Stimulated activated CD8-positive, alpha-beta memory T cell treated with anti-CD3 and anti-CD28 coated beads, Interleukin-7, amount 100 ng/mL, for 4 hours (primary cell): ENCODE measurements around the gene RETREG3.

Source experiments
- DNase-seq, 2 donors: peaks; one replicate each; pipeline ENCODE4 v3.0.0-alpha.2; 2020; ENCODE audit warnings: low read depth in 2 of 2

RETREG3 gene

GRCh38 chr17:42531455-42532354 is 77.5 kb downstream of the RETREG3 start:
- peak in 1 of 2 donors; percentile 42 for DNase-seq

GRCh38 chr17:42530952-42531454 is 78.2 kb downstream of the RETREG3 start:
- DNase-seq = no peak
